CD4-positive, alpha-beta T cell (primary cell): Measurements from ENCODE around the gene SLC2A6. TPM values are rescaled to one million over a fixed set of nuclear protein-coding genes. Genes with fewer than 3 reads are reported as not detected.

Source experiments
- ATAC-seq: fragments of 200-7000 bp; cut with Tn5 transposase; one replicate; pipeline ENCODE4 v1.10.0; 2022; ENCODE audit warnings: mild to moderate bottlenecking; ENCODE audit not compliant: poor library complexity
- CTCF ChIA-PET: fragments of 350-600 bp; sonication (Branson Sonifier 250); formaldehyde crosslinking; loops from one replicate; lab custom pipeline; 2021; ENCODE audit warnings: antibody characterized with exemption, inconsistent platforms; lab: Charles Lee
- POLR2A ChIA-PET: fragments of 350-600 bp; sonication (Branson Sonifier 250); formaldehyde crosslinking; loops from one replicate; lab custom pipeline; 2021; ENCODE audit warnings: antibody characterized with exemption, inconsistent platforms; lab: Charles Lee
- DNase-seq, 14 experiments: peaks; one replicate each; pipeline ENCODE4 v3.0.0-alpha.2; 2013 to 2020; ENCODE audit warnings: mixed read lengths in 2 of 14
- H3K27ac ChIP-seq, 2 donors: one replicate each; pipeline versions ENCODE4 v1.5.1 to v1.7.0; 2013; ENCODE audit warnings: low read length in 2 of 2, low read depth in 1 of 2, mild to moderate bottlenecking in 1 of 2
- H3K27me3 ChIP-seq, 2 experiments: 1 replicate in 1 of 2; 2 replicates in 1 of 2; pipeline versions ENCODE4 v1.6.1 to v1.7.0; 2013; ENCODE audit warnings: low read length in 2 of 2, control low read depth in 1 of 2, mild to moderate bottlenecking in 1 of 2, moderate library complexity in 1 of 2; ENCODE audit not compliant: insufficient read depth in 2 of 2, control insufficient read depth in 1 of 2
- H3K36me3 ChIP-seq: one replicate; pipeline ENCODE4 v1.6.1; 2013; ENCODE audit warnings: low read length, control low read depth; ENCODE audit not compliant: insufficient read depth
- H3K4me1 ChIP-seq: one replicate; pipeline ENCODE4 v1.6.1; 2013; ENCODE audit warnings: low read length, control low read depth; ENCODE audit not compliant: insufficient read depth
- H3K4me3 ChIP-seq: one replicate; pipeline ENCODE4 v1.5.1; 2013; ENCODE audit warnings: mild to moderate bottlenecking, low read length, moderate library complexity
- H3K9me3 ChIP-seq, 2 experiments: 1 replicate in 1 of 2; 2 replicates in 1 of 2; pipeline versions ENCODE4 v1.6.1 to v1.7.0; 2013; ENCODE audit warnings: low read length in 2 of 2, mild to moderate bottlenecking in 2 of 2, control low read depth in 1 of 2, moderate library complexity in 1 of 2; ENCODE audit not compliant: control insufficient read depth in 1 of 2, insufficient read depth in 1 of 2
- H3K27ac Mint-ChIP-seq: one replicate; pipeline ENCODE4 v1.8.0; 2020; ENCODE audit warnings: mixed read lengths
- H3K27me3 Mint-ChIP-seq: one replicate; pipeline ENCODE4 v1.8.0; 2021; ENCODE audit warnings: mixed read lengths
- H3K36me3 Mint-ChIP-seq: one replicate; pipeline ENCODE4 v1.8.0; 2021; ENCODE audit warnings: low read depth, mixed read lengths
- H3K4me1 Mint-ChIP-seq: one replicate; pipeline ENCODE4 v1.8.0; 2021; ENCODE audit warnings: low read depth, mixed read lengths
- H3K4me3 Mint-ChIP-seq: one replicate; pipeline ENCODE4 v1.8.0; 2020; ENCODE audit warnings: mild to moderate bottlenecking, mixed read lengths
- H3K9me3 Mint-ChIP-seq: one replicate; pipeline ENCODE4 v1.8.0; 2020; ENCODE audit warnings: mixed read lengths
- intact Hi-C, 2 experiments: fragments of 100-400 bp; cut with DNase I in 1 of 2; cut with micrococcal nuclease in 1 of 2; formaldehyde crosslinking; loops; one replicate each; pipeline versions ENCODE4 v1.15.1 to v1.9.0; 2023 to 2025; cut with DNase I, micrococcal nuclease
- total RNA-seq, 174 experiments: library from RNA in 2 of 174; stranded (reverse) in 2 of 174; gene quantifications; one replicate each; pipeline ENCODE4 v1.2.3 and lab custom pipeline; 2021 to 2026
- TF ChIP-seq, protein P1 (sequence below): fragments of 200-600 bp; IDR thresholded peaks from one replicate; pipeline ENCODE4 v1.8.0; 2022; ENCODE audit warnings: antibody characterized with exemption, mild to moderate bottlenecking

Gene SLC2A6
- total RNA-seq, 2 experiments from 2014 or later = 1.8 to 3.2 TPM

DNA sequence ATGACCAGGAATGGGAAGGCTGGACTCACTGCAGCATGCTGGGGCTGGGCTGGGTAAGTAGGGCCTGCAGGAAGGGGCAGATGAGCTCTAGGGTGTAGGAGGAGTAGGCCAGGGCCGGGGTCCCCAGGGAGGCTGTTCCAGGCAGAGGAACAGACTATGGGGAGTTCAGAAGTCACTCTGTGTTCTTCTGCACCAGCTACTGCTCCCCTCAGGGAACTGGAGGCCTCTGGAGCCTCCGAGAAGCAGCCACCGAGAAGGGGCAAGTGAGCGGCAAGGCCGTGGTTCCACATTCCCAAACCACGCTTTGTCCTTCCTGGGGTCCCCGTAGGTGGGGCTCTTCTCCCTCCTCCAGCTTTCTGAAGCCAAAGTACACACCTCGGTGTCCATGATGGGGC lies 8.4 kb upstream of the SLC2A6 start:
- Histone ChIP-seq H3K36me3 (no peaks in the 10 kb centered on the region), H3K9me3 (no peaks in the 10 kb centered on the region), H3K27me3 (peaks cover 0 to 3% of the 10 kb centered on the region in 2 experiments), H3K4me1 (peaks cover 6% of the 10 kb centered on the region), H3K4me3 (no peak overlapping the region), H3K27ac (no peak overlapping the region)
- intact Hi-C loops = loop anchor here (2.0 to 5.0 kb wide), 3 partner anchors 135 to 510 kb away; partner anchors contain the start of gene GFI1B (in 1 of the 2)
- no peak for ATAC-seq
- POLR2A ChIA-PET = interaction anchor here (1.5 to 2.0 kb wide), 2 partner anchors 22 to 456 kb away, joined by 4 to 8 read pairs; partner anchors contain the start of gene GTF3C5
- Mint-ChIP-seq H3K27ac (peak overlapping the region; percentile 12), H3K36me3 (no peaks in the 10 kb centered on the region), H3K9me3 (no peaks in the 10 kb centered on the region), H3K27me3 (no peaks in the 10 kb centered on the region), H3K4me1 (peaks cover 6% of the 10 kb centered on the region), H3K4me3 (no peak overlapping the region)
- no peak for DNase-seq
- TF ChIP-seq, protein P1, sequence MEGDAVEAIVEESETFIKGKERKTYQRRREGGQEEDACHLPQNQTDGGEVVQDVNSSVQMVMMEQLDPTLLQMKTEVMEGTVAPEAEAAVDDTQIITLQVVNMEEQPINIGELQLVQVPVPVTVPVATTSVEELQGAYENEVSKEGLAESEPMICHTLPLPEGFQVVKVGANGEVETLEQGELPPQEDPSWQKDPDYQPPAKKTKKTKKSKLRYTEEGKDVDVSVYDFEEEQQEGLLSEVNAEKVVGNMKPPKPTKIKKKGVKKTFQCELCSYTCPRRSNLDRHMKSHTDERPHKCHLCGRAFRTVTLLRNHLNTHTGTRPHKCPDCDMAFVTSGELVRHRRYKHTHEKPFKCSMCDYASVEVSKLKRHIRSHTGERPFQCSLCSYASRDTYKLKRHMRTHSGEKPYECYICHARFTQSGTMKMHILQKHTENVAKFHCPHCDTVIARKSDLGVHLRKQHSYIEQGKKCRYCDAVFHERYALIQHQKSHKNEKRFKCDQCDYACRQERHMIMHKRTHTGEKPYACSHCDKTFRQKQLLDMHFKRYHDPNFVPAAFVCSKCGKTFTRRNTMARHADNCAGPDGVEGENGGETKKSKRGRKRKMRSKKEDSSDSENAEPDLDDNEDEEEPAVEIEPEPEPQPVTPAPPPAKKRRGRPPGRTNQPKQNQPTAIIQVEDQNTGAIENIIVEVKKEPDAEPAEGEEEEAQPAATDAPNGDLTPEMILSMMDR = no peak
- CTCF ChIA-PET = interaction anchor here (1.2 to 1.6 kb wide), 3 partner anchors 69 to 301 kb away, joined by 3 to 6 read pairs (median 3); no protein-coding TSS in a partner anchor

DNA sequence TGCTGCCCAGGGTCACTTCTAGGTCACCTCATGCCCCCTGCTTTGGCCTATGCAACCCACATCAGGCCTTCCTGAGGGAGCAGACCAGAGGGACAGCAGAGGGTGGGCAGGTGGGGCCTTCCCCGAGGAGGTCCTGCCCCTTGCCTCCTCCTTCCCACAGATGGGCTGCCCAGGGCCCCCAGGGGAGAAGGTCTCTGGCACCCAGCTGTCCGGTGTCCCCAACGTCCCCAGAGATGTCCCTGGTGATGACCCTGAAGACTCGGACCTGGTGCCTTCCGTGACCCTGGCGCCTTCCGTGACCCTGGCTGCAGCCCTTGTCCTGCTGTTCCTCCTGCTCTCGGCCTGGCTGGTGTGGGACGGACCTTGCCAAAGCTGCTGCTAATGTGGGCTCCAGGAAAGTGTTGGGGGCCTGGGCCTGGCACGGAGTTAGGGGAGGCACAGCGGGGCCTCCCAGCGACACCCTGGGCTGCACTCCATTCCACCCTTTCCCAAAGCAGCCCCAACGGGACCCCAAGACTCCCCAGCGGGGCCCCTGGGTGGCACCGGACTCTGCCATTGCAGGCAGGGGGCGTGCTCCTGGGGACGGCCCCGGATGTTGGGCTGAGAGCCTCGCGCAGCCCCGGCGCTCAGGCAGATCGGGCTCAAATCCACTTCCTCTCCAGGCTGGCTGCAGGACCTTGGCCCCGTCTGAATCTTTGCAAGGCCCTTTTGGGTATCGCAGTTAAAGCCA lies 6.8 kb upstream of the SLC2A6 start:
- intact Hi-C loops = loop anchor here (1.0 to 5.0 kb wide), 6 partner anchors 78 to 508 kb away; partner anchors contain the start of gene GFI1B (in 1 of the 2)
- ChIA-PET CTCF (interaction anchor here (1.4 to 1.5 kb wide), 3 partner anchors 25 to 299 kb away, joined by 3 read pairs; no protein-coding TSS in a partner anchor), POLR2A (interaction anchor here (0.8 kb wide), 1 partner anchor 300 kb away, joined by 3 read pairs; no protein-coding TSS in a partner anchor)
- H3K4me1 ChIP-seq = peaks cover 6% of the 10 kb centered on the region
- no peak overlapping the region for H3K4me3 ChIP-seq
- H3K27me3 ChIP-seq = no peaks in the 10 kb centered on the region
- no peak overlapping the region for H3K4me3 Mint-ChIP-seq
- peak in 4 of 14 experiments; percentile 15 to 45 (median 28) for DNase-seq
- ATAC-seq = peak; percentile 12
- H3K36me3 ChIP-seq = no peaks in the 10 kb centered on the region
- no peak overlapping the region for H3K27ac ChIP-seq
- no peaks in the 10 kb centered on the region for H3K36me3 Mint-ChIP-seq
- H3K27ac Mint-ChIP-seq = no peak overlapping the region
- TF ChIP-seq, protein P1 = no peak
- no peaks in the 10 kb centered on the region for H3K9me3 Mint-ChIP-seq
- no peaks in the 10 kb centered on the region for H3K27me3 Mint-ChIP-seq
- H3K4me1 Mint-ChIP-seq = peaks cover 6% of the 10 kb centered on the region
- H3K9me3 ChIP-seq = no peaks in the 10 kb centered on the region

DNA sequence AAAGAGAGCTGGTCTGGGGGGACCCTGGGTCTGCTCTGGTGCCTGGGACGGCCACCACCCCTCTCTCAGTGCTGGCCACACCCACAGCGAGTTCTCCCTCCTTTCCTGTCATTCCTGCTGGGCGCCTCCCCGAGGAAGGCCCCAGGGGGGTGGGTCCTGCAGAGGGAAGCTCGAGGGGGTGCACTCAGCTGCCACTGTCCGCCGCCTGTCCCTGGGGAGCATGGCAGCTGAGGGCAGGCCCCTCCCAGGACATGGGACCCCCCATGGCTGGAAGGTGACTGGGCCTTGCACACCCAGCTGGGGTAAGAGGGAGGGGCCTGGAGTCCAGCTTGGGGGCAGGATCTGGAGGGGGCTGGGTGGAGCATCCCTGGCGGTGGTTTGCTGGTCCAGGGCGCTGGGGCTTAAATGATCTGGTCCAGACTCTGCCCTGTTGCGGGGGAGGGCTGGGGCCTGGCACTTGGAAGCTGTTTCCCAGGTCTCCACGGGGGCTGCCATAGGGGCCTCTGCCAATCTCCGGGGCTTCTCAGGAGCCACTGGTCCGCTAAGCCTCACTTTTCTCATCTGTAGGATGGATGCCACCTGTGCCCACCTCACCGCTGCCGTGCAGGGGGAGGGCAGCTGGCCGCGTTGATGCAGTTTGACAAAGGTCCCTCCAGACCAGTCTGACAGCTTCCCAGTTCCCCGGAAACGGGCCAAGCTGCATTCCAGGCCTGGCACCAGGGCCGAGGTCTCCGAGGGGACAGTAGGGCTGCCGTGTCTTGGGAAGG lies 6.0 kb upstream of the SLC2A6 start:
- no peaks in the 10 kb centered on the region for H3K9me3 Mint-ChIP-seq
- H3K27me3 Mint-ChIP-seq = no peaks in the 10 kb centered on the region
- Histone ChIP-seq H3K4me3 (no peak overlapping the region), H3K27ac (no peak overlapping the region), H3K27me3 (no peaks in the 10 kb centered on the region), H3K36me3 (no peaks in the 10 kb centered on the region), H3K9me3 (no peaks in the 10 kb centered on the region), H3K4me1 (peaks cover 8% of the 10 kb centered on the region)
- ChIA-PET CTCF (interaction anchor here (1.5 kb wide), 2 partner anchors 24 to 299 kb away, joined by 3 read pairs; no protein-coding TSS in a partner anchor), POLR2A (interaction anchor here (0.8 kb wide), 1 partner anchor 299 kb away, joined by 3 read pairs; no protein-coding TSS in a partner anchor)
- no peak for DNase-seq
- no peak overlapping the region for H3K27ac Mint-ChIP-seq
- intact Hi-C loops = loop anchor here (5.0 kb wide), 2 partner anchors 133 to 508 kb away; partner anchors contain the start of gene GFI1B (in 1 of the 2)
- H3K4me1 Mint-ChIP-seq = peaks cover 9% of the 10 kb centered on the region
- TF ChIP-seq, protein P1 = no peak
- H3K4me3 Mint-ChIP-seq = no peak overlapping the region
- H3K36me3 Mint-ChIP-seq = no peaks in the 10 kb centered on the region
- no peak for ATAC-seq
